ENCODE results near the gene ADGRA1.

GRCh38 chr10:133082685-133083421 lies 4.9 kb upstream of the ADGRA1 start:
- TF ChIP-seq CTCF (IDR thresholded peaks at IDR 0.05; ENCODE audit: low read depth, low read length): no peak
- no peak for TF ChIP-seq EZH2phosphoT487 (IDR thresholded peaks at IDR 0.05; ENCODE audit: low read depth)
